Lower leg skin (tissue), 3 donors: ENCODE results near the gene ZNF891.

ENCODE experiments used
- POLR2A ChIP-seq, 2 donors: fragments of 450-650 bp; IDR thresholded peaks; one replicate each; pipeline ENCODE4 v1.6.1; 2016 to 2017; ENCODE audit warnings: antibody characterized with exemption in 2 of 2, mild to moderate bottlenecking in 1 of 2, moderate library complexity in 1 of 2
- TF ChIP-seq, protein P1 (sequence below), 3 donors: fragments of 450-650 bp; IDR thresholded peaks; one replicate each; pipeline ENCODE4 v1.5.1; 2016; ENCODE audit warnings: antibody characterized with exemption in 3 of 3, mild to moderate bottlenecking in 3 of 3, moderate library complexity in 2 of 3

DNA sequence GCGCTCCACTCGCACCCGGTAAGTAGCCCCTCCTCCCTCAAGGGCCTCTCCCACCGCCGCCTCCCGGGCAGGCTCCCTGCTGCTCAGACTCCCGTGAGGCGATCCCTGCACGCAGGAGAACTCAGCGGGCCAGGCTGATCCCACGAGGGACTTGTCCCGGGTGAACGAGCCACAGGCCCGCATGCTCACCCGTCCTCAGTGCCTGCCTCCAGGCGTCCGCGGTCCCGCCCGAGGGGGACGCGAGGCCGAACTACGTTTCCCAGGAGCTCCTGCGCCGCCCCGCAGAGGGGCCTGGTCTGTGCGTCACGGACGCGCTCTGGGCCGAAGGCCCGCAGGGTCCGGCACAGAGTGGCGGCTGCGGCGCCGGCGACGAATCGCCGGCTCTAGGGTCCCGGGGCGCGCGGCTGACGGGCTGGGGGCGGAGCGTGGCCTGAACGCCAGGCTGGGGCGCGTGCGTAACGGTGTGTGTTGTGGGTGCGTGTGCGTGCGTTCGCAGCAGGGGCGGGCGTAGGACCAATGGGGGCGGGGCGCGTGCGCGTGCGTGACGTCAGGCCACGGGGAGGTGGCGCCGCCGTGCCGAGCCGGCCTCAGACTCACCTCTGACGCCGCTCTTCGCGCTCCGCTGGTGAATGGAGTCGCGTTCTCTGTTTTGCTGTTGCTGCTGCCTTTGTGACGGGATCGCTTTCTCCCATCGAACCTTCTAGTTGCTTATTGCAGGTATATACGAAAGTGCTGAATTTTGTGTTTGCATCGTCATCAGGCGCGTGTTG, at the start of gene ZNF891, which contains the start of gene ZNF10:
- TF ChIP-seq, protein P1, sequence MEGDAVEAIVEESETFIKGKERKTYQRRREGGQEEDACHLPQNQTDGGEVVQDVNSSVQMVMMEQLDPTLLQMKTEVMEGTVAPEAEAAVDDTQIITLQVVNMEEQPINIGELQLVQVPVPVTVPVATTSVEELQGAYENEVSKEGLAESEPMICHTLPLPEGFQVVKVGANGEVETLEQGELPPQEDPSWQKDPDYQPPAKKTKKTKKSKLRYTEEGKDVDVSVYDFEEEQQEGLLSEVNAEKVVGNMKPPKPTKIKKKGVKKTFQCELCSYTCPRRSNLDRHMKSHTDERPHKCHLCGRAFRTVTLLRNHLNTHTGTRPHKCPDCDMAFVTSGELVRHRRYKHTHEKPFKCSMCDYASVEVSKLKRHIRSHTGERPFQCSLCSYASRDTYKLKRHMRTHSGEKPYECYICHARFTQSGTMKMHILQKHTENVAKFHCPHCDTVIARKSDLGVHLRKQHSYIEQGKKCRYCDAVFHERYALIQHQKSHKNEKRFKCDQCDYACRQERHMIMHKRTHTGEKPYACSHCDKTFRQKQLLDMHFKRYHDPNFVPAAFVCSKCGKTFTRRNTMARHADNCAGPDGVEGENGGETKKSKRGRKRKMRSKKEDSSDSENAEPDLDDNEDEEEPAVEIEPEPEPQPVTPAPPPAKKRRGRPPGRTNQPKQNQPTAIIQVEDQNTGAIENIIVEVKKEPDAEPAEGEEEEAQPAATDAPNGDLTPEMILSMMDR (IDR thresholded peaks at IDR 0.05) = no peak
- TF ChIP-seq POLR2A (IDR thresholded peaks at IDR 0.05) = no peak
